Ovary (tissue), 9 donors: ENCODE measurements around the gene PHACTR1. TPM values are rescaled to one million over a fixed set of nuclear protein-coding genes. Genes with fewer than 3 reads are reported as not detected.

Experiments
- DNase-seq, 5 donors: peaks; one replicate each; pipeline ENCODE4 v3.0.0-alpha.2; 2019 to 2020
- H3K27ac ChIP-seq, 2 donors: fragments of 200-600 bp; one replicate each; pipeline versions ENCODE4 v1.5.1 to v1.8.0; 2019 to 2022
- H3K27me3 ChIP-seq: fragments of 200-600 bp; one replicate; pipeline ENCODE4 v1.8.0; 2022
- H3K36me3 ChIP-seq: fragments of 200-600 bp; sonication (generic); one replicate; pipeline ENCODE4 v1.5.1; 2019
- H3K4me1 ChIP-seq: one replicate; pipeline ENCODE4 v1.8.1; 2013; ENCODE audit warnings: mild to moderate bottlenecking, moderate library complexity; ENCODE audit not compliant: insufficient read depth
- H3K4me3 ChIP-seq: fragments of 200-600 bp; sonication (generic); one replicate; pipeline ENCODE4 v1.5.1; 2017
- H3K9me3 ChIP-seq, 2 donors: fragments of 200-600 bp in 1 of 2; sonication (generic) in 1 of 2; one replicate each; pipeline versions ENCODE4 v1.5.1 to v1.8.1; 2013 to 2019; ENCODE audit warnings: mild to moderate bottlenecking in 1 of 2, moderate library complexity in 1 of 2
- CTCF ChIP-seq, 3 donors: fragments of 450-650 bp in 2 of 3; fragments of 200-600 bp in 1 of 3; IDR thresholded peaks; one replicate each; pipeline versions ENCODE4 v1.5.1 to v1.8.0; 2016 to 2022; ENCODE audit warnings: antibody characterized with exemption in 3 of 3, mild to moderate bottlenecking in 1 of 3
- EP300 ChIP-seq: sonication (generic); formaldehyde crosslinking; IDR thresholded peaks from one replicate; pipeline ENCODE4 v1.6.1; 2017; ENCODE audit warnings: antibody characterized with exemption
- POLR2A ChIP-seq: fragments of 450-650 bp; IDR thresholded peaks from one replicate; pipeline ENCODE4 v1.6.1; 2017; ENCODE audit warnings: antibody characterized with exemption, mild to moderate bottlenecking, moderate library complexity
- WGBS, 3 donors: extraction: QIAGEN DNeasy Blood & Tissue Kit in 1 of 3; methylation state at CpG; one replicate each; pipeline versions ENCODE4 v1.1.5 to v1.1.7; 2013 to 2017; 5-methylcytosine and 5-hydroxymethylcytosine counted together
- intact Hi-C, 4 donors: fragments of 100-400 bp; cut with DNase I; formaldehyde crosslinking; loops; one replicate each; pipeline versions ENCODE4 v1.11.0 to v1.15.1; 2022 to 2023
- polyA plus RNA-seq, 2 donors: library from polyadenylated mRNA; stranded (reverse); fragments of 200-250 nt in 1 of 2; fragments of 350-450 nt in 1 of 2; fragmentation: Illumina TruSeq in 1 of 2; extraction: RNeasy Lipid Tissue Mini Kit (QIAGEN cat#74804) in 1 of 2; gene quantifications; one replicate each; pipeline ENCODE4 v1.2.3, GENCODE V29; 2013 to 2014
- total RNA-seq, 7 donors: library from RNA; depleted of rRNA in 2 of 7; stranded (reverse); fragments of >200 nt in 2 of 7; fragmentation: NEBNext Ultra II Directional in 3 of 7; extraction: Animal tissue kit (Norgen Biotek cat#: 25700) in 3 of 7; gene quantifications; one replicate each; pipeline versions ENCODE4 v1.1.0 to v1.2.4, GENCODE V29; 2016 to 2023
- donor health status: DM: no; HTN: no; CAD: no; lungs with moderate emphysema.
- donor health status: DM: no; HTN: no; CAD: no.
- donor health status: Bipolar disorder and iron deficiency.
- donor health status: DM: yes; HTN: yes; CAD: no.
- donor health status: DM: no; HTN: no; CAD: no.
- donor health status: DM: yes; HTN: yes; CAD: no.

PHACTR1 gene
- total and polyA plus RNA-seq, 9 donors, result 0.48 to 10.9 (median 3.7) TPM

DNA sequence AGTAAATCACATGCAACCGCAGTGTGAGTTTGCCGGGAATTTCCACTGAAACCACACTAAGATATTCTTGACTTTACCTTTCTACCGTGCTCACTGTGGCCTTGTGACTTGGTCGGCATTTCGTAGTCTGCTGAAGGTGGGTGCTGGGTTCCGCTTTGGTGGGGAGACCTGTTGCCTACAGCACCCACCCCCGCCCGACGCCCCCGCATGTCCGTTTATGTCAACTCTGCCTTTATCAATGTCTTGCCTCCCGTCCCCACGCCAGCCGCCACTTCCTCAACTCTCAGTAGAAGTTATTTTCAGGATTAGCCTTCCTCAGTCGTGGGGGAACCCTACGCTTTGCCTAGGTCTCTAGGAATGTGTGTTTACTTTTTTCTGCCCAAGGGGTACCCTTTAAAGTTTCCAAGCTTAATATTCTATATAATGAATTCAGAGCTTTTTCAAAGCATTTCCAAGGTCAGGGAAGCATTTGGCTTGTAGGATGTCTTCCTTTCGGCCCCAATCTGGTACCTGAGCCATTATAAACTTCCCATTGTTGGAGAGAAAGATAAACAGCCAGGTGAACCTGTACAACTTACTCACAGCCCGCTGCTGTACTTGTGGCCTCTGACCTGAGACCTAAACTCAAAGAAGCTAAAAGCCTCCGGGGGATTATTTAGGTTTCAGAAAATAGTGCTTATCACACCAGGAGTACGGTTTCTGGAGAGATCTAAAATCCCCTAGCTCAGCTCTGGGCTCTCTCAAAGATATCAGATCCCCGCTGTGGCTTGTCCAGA is 557.6 kb downstream of the PHACTR1 start:
- WGBS, 3 donors, result 76 to 78% (median 76%) methylated on average over 21 of the region's 21 CpGs
- TF ChIP-seq CTCF (IDR thresholded peaks at IDR 0.05), result no peak
- TF ChIP-seq EP300, result no peak
- TF ChIP-seq POLR2A, result no peak
- Histone ChIP-seq H3K4me1 (peaks cover 5% of the 10 kb centered on the region), H3K4me3 (no peak overlapping the region), H3K36me3 (no peaks in the 10 kb centered on the region), H3K9me3 (no peaks in the 10 kb centered on the region), H3K27ac (no peak overlapping the region), H3K27me3 (no peaks in the 10 kb centered on the region)
- DNase-seq, result no peak
- intact Hi-C loops, result no loop called here

DNA sequence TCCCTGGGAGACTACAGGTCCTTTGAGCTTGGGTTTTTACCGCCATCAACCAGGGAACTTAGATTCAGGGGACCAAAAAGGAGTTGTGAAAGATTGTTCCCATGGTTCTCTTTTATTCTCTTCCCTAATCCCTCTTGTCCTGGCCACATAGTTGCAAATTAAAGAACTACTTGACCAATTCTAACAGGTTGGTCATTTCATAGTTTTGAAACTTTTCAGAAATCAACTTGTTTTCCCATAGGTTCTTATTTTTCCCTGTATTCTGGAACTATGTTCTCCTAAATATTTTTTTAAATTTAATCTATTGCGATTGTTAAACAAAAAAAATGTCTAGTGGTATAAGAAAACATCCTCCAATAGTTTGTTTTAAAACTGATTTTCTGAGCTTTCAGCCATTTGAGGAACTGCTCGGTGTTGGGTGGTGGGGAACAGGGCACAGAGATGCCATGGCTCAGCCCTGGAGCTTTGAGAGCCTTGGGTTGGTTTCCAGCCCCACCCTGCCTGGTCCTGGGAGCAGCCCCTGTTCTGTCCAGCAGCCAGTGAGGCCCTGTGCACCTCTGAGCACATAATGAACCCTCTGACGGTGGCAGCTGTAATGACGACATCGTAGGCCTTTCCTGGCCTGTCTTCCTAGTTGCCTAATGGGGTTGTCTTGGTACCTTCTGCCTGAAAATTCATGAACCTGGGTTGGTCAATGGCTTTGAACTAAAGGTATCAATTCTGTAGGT is 558.3 kb downstream of the PHACTR1 start:
- H3K4me1 ChIP-seq, result peaks cover under 1% of the 10 kb centered on the region
- WGBS, 3 donors, result 66 to 68% (median 68%) methylated on average over 6 of the region's 6 CpGs
- H3K4me3 ChIP-seq, result no peak overlapping the region
- TF ChIP-seq EP300 (no peak), POLR2A (no peak), CTCF (IDR thresholded peaks at IDR 0.05) (no peak)
- no peak for DNase-seq
- intact Hi-C loops, result no loop called here
- H3K27me3 ChIP-seq, result no peaks in the 10 kb centered on the region
- H3K27ac ChIP-seq, result no peak overlapping the region
- no peaks in the 10 kb centered on the region for H3K36me3 ChIP-seq
- no peaks in the 10 kb centered on the region for H3K9me3 ChIP-seq

DNA sequence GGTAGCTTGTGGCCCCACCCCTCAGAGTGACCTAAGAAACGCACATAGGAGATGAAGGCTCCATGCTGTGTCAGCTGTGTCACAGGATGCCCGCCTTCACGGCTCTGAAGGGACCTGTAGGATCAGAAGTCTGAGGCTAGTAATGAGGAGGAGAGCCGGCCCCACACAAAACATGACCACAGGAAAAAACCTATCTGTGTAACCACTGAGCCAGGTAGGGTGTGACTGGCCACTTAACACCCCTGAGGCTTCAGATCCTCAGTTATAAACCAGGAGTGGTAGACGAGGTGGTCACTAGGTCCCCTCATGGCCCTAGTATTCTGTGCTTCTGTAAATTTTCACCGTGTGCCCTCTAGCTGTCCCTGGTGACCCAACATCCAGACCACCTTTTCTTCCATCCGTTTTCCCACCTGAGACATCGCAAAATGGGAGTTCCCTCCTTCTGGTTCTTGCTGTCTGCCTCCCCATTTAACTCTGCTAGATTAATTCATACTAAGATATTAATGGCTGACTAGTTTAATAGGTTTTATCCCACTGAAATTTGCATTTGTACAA is 558.9 kb downstream of the PHACTR1 start:
- Histone ChIP-seq H3K27me3 (no peaks in the 10 kb centered on the region), H3K27ac (no peak overlapping the region), H3K4me3 (no peak overlapping the region), H3K4me1 (no peaks in the 10 kb centered on the region), H3K36me3 (no peaks in the 10 kb centered on the region), H3K9me3 (no peaks in the 10 kb centered on the region)
- 82 to 85% (median 85%) methylated on average over 8 of the region's 8 CpGs for WGBS, 3 donors
- no peak for DNase-seq
- TF ChIP-seq POLR2A (no peak), EP300 (no peak), CTCF (IDR thresholded peaks at IDR 0.05) (no peak)
- intact Hi-C loops, result no loop called here

DNA sequence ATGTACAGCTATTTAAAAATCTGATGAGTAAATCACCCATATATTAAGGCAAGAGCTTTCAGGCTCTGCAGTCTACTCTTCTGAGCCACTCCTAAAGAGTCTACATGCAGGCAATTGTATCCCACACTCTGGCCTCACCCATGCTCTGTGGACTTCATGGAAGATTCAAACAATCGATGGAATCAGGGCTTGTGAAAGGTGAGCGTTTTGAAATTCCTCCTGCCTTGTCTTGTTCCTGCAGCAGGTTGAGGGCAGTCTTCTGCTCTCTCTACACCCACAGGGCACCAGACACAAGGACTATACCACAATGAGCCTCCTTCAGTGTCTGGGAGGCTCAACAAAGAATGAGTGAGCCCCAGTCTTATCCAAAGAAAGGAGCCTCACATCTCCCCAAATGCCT is 560.7 kb downstream of the PHACTR1 start:
- no peaks in the 10 kb centered on the region for H3K36me3 ChIP-seq
- WGBS, 3 donors, result 93 to 98% (median 96%) methylated on average over 2 of the region's 2 CpGs
- H3K4me1 ChIP-seq, result no peaks in the 10 kb centered on the region
- H3K9me3 ChIP-seq, result no peaks in the 10 kb centered on the region
- H3K27ac ChIP-seq, result no peak overlapping the region
- H3K4me3 ChIP-seq, result no peak overlapping the region
- no peak for DNase-seq
- no peaks in the 10 kb centered on the region for H3K27me3 ChIP-seq
- TF ChIP-seq CTCF (IDR thresholded peaks at IDR 0.05) (no peak), POLR2A (no peak), EP300 (no peak)
- intact Hi-C loops, result no loop called here
